CD4-positive, alpha-beta T cell (primary cell): Measurements from ENCODE around the gene KIAA1614. TPM values are rescaled to one million over a fixed set of nuclear protein-coding genes. Genes with fewer than 3 reads are reported as not detected.

Experiments
- ATAC-seq: fragments of 200-7000 bp; cut with Tn5 transposase; one replicate; pipeline ENCODE4 v1.10.0; 2022; ENCODE audit warnings: mild to moderate bottlenecking; ENCODE audit not compliant: poor library complexity
- CTCF ChIA-PET: fragments of 350-600 bp; sonication (Branson Sonifier 250); formaldehyde crosslinking; loops from one replicate; lab custom pipeline; 2021; ENCODE audit warnings: antibody characterized with exemption, inconsistent platforms; lab: Charles Lee
- POLR2A ChIA-PET: fragments of 350-600 bp; sonication (Branson Sonifier 250); formaldehyde crosslinking; loops from one replicate; lab custom pipeline; 2021; ENCODE audit warnings: antibody characterized with exemption, inconsistent platforms; lab: Charles Lee
- DNase-seq, 14 experiments: peaks; one replicate each; pipeline ENCODE4 v3.0.0-alpha.2; 2013 to 2020; ENCODE audit warnings: mixed read lengths in 2 of 14
- H3K27ac ChIP-seq, 2 donors: one replicate each; pipeline versions ENCODE4 v1.5.1 to v1.7.0; 2013; ENCODE audit warnings: low read length in 2 of 2, low read depth in 1 of 2, mild to moderate bottlenecking in 1 of 2
- H3K27me3 ChIP-seq, 2 experiments: 1 replicate in 1 of 2; 2 replicates in 1 of 2; pipeline versions ENCODE4 v1.6.1 to v1.7.0; 2013; ENCODE audit warnings: low read length in 2 of 2, control low read depth in 1 of 2, mild to moderate bottlenecking in 1 of 2, moderate library complexity in 1 of 2; ENCODE audit not compliant: insufficient read depth in 2 of 2, control insufficient read depth in 1 of 2
- H3K36me3 ChIP-seq: one replicate; pipeline ENCODE4 v1.6.1; 2013; ENCODE audit warnings: low read length, control low read depth; ENCODE audit not compliant: insufficient read depth
- H3K4me1 ChIP-seq: one replicate; pipeline ENCODE4 v1.6.1; 2013; ENCODE audit warnings: low read length, control low read depth; ENCODE audit not compliant: insufficient read depth
- H3K4me3 ChIP-seq: one replicate; pipeline ENCODE4 v1.5.1; 2013; ENCODE audit warnings: mild to moderate bottlenecking, low read length, moderate library complexity
- H3K9me3 ChIP-seq, 2 experiments: 1 replicate in 1 of 2; 2 replicates in 1 of 2; pipeline versions ENCODE4 v1.6.1 to v1.7.0; 2013; ENCODE audit warnings: low read length in 2 of 2, mild to moderate bottlenecking in 2 of 2, control low read depth in 1 of 2, moderate library complexity in 1 of 2; ENCODE audit not compliant: control insufficient read depth in 1 of 2, insufficient read depth in 1 of 2
- H3K27ac Mint-ChIP-seq: one replicate; pipeline ENCODE4 v1.8.0; 2020; ENCODE audit warnings: mixed read lengths
- H3K27me3 Mint-ChIP-seq: one replicate; pipeline ENCODE4 v1.8.0; 2021; ENCODE audit warnings: mixed read lengths
- H3K36me3 Mint-ChIP-seq: one replicate; pipeline ENCODE4 v1.8.0; 2021; ENCODE audit warnings: low read depth, mixed read lengths
- H3K4me1 Mint-ChIP-seq: one replicate; pipeline ENCODE4 v1.8.0; 2021; ENCODE audit warnings: low read depth, mixed read lengths
- H3K4me3 Mint-ChIP-seq: one replicate; pipeline ENCODE4 v1.8.0; 2020; ENCODE audit warnings: mild to moderate bottlenecking, mixed read lengths
- H3K9me3 Mint-ChIP-seq: one replicate; pipeline ENCODE4 v1.8.0; 2020; ENCODE audit warnings: mixed read lengths
- CTCF ChIP-seq: fragments of 200-600 bp; IDR thresholded peaks from one replicate; pipeline ENCODE4 v1.8.0; 2022; ENCODE audit warnings: antibody characterized with exemption, mild to moderate bottlenecking
- intact Hi-C, 2 experiments: fragments of 100-400 bp; cut with DNase I in 1 of 2; cut with micrococcal nuclease in 1 of 2; formaldehyde crosslinking; loops; one replicate each; pipeline versions ENCODE4 v1.15.1 to v1.9.0; 2023 to 2025; cut with DNase I, micrococcal nuclease
- total RNA-seq, 174 experiments: library from RNA in 2 of 174; stranded (reverse) in 2 of 174; gene quantifications; one replicate each; pipeline ENCODE4 v1.2.3 and lab custom pipeline; 2021 to 2026

KIAA1614 gene
- total RNA-seq, 2 experiments from 2014 or later: 0.14 to 0.20 TPM

GRCh38 chr1:180962178-180962577 lies 49.5 kb downstream of the KIAA1614 start:
- no peak overlapping the region for H3K4me3 ChIP-seq
- ChIA-PET POLR2A (no interaction called here), CTCF (interaction anchor here (1.1 to 1.5 kb wide), 3 partner anchors 11 to 59 kb away, joined by 3 read pairs; no protein-coding TSS in a partner anchor)
- H3K4me1 ChIP-seq: no peaks in the 10 kb centered on the region
- intact Hi-C loops: no loop called here
- no peaks in the 10 kb centered on the region for H3K9me3 ChIP-seq
- no peaks in the 10 kb centered on the region for H3K27me3 ChIP-seq
- H3K4me3 Mint-ChIP-seq: no peak overlapping the region
- DNase-seq (no peak), ATAC-seq (no peak)
- H3K27me3 Mint-ChIP-seq: no peaks in the 10 kb centered on the region
- H3K4me1 Mint-ChIP-seq: peaks cover 4% of the 10 kb centered on the region
- TF ChIP-seq CTCF: no peak
- no peaks in the 10 kb centered on the region for H3K9me3 Mint-ChIP-seq
- H3K36me3 ChIP-seq: peaks cover 25% of the 10 kb centered on the region
- no peak overlapping the region for H3K27ac Mint-ChIP-seq
- H3K27ac ChIP-seq: no peak overlapping the region
- peaks cover 31% of the 10 kb centered on the region for H3K36me3 Mint-ChIP-seq

- Mint-ChIP-seq H3K4me3 (no peak overlapping the region), H3K9me3 (no peaks in the 10 kb centered on the region), H3K27ac (no peak overlapping the region), H3K36me3 (peaks cover 24% of the 10 kb centered on the region), H3K27me3 (no peaks in the 10 kb centered on the region), H3K4me1 (peaks cover 4% of the 10 kb centered on the region)
- Histone ChIP-seq H3K27me3 (no peaks in the 10 kb centered on the region), H3K36me3 (peaks cover 31% of the 10 kb centered on the region), H3K27ac (no peak overlapping the region), H3K4me3 (no peak overlapping the region), H3K9me3 (no peaks in the 10 kb centered on the region), H3K4me1 (no peaks in the 10 kb centered on the region)
- DNase-seq (no peak), ATAC-seq (no peak)
- ChIA-PET CTCF (no interaction called here), POLR2A (interaction anchor here (1.4 kb wide), 1 partner anchor 11 kb away, joined by 4 read pairs; no protein-coding TSS in a partner anchor)
- TF ChIP-seq CTCF: no peak
- intact Hi-C loops: no loop called here
Observed at GRCh38 chr1:180964056-180964455, 51.4 kb downstream of the KIAA1614 start.

- Histone ChIP-seq H3K27ac (no peak overlapping the region), H3K4me1 (no peaks in the 10 kb centered on the region), H3K36me3 (peaks cover 31% of the 10 kb centered on the region), H3K27me3 (no peaks in the 10 kb centered on the region), H3K4me3 (no peak overlapping the region), H3K9me3 (no peaks in the 10 kb centered on the region)
- Mint-ChIP-seq H3K4me1 (peaks cover 4% of the 10 kb centered on the region), H3K27me3 (no peaks in the 10 kb centered on the region), H3K4me3 (no peak overlapping the region), H3K9me3 (no peaks in the 10 kb centered on the region), H3K27ac (no peak overlapping the region), H3K36me3 (peaks cover 30% of the 10 kb centered on the region)
- no peak for TF ChIP-seq CTCF
- CTCF ChIA-PET: no interaction called here
- POLR2A ChIA-PET: interaction anchor here (1.4 kb wide), 1 partner anchor 11 kb away, joined by 4 read pairs; no protein-coding TSS in a partner anchor
- DNase-seq (no peak), ATAC-seq (no peak)
- intact Hi-C loops: no loop called here
Observed at GRCh38 chr1:180964595-180964994, 51.9 kb downstream of the KIAA1614 start.
